ENCODE measurements around the gene PTBP1. TPM values are rescaled to one million over a fixed set of nuclear protein-coding genes. Genes with fewer than 3 reads are reported as not detected.

The PTBP1 gene
- total RNA-seq, 1 experiment from 2014 or later, result 712 TPM

DNA sequence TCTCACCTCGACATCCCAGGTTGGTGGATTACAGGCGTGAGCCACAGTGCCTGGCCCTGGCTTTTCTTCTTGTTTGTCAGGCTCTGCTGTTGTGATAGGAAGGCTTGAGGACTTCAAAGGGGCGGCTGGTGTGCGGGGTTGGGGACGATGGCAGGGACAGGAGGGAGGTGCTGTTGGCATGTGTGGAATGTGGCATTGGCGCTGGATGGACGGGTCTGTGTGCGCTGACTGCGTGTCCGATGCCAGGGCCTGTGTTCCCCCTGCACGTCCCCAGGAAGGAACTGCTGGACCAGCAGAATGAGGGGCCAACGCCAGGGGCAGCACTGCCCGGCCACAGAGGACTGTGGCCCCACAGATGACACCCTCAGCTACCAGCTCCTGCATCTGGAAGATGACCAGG is 12.7 kb upstream of the PTBP1 start:
- H2BK12ac ChIP-seq (ENCODE audit: insufficient read length, low read depth, low read length), result no peak overlapping the region
- peak overlapping the region; percentile 38 for H4K91ac ChIP-seq (ENCODE audit: insufficient read length, low read depth, low read length)
- peaks cover 0 to 7% (median 4%) of the 10 kb centered on the region in 3 experiments; a peak in 3 of 7 replicates for H3K36me3 Mint-ChIP-seq (ENCODE audit: insufficient read depth in 1 of 3, low read depth in 3 of 3)
- H3K9me3 Mint-ChIP-seq, result no peaks in the 10 kb centered on the region
- H3K56ac ChIP-seq (ENCODE audit: insufficient read length, low read depth, low read length), result no peak overlapping the region
- DNase-seq, result no peak
- H2AK5ac ChIP-seq (ENCODE audit: insufficient read length, low read length), result peak overlapping the region; percentile 25
- H2BK5ac ChIP-seq (ENCODE audit: insufficient read length, low read length), result no peak overlapping the region
- H3K4me1 ChIP-seq (ENCODE audit: insufficient read depth, low read length), result no peaks in the 10 kb centered on the region; the same call in 1 of the 2 replicates
- H2BK20ac ChIP-seq (ENCODE audit: low read depth, low read length, poor library complexity, severe bottlenecking), result no peak overlapping the region
- H2BK120ac ChIP-seq (ENCODE audit: low read depth, low read length, poor library complexity, severe bottlenecking), result no peak overlapping the region
- no peak overlapping the region for H3K4ac ChIP-seq (ENCODE audit: low read depth, low read length)
- no peak overlapping the region for H3K4me2 ChIP-seq (ENCODE audit: insufficient read depth, insufficient read length, low read length)
- H3K27ac ChIP-seq (ENCODE audit: insufficient read length, low read depth, low read length), result no peak overlapping the region
- H3K27me3 Mint-ChIP-seq (ENCODE audit: low read depth), result no peaks in the 10 kb centered on the region
- H2AFZ ChIP-seq (ENCODE audit: low read length), result no peak overlapping the region
- H3K18ac ChIP-seq (ENCODE audit: insufficient read length, low read depth, low read length), result no peak overlapping the region
- no peaks in the 10 kb centered on the region for H4K20me1 ChIP-seq (ENCODE audit: control insufficient read depth, insufficient read depth, insufficient read length)
- H3K9ac ChIP-seq (ENCODE audit: extremely low read depth, insufficient read length, low read length), result no peak overlapping the region
- peaks cover 16% of the 10 kb centered on the region for H3K23me2 ChIP-seq (ENCODE audit: insufficient read length, low read depth, low read length, poor library complexity, severe bottlenecking)
- no peak overlapping the region for H3T11ph ChIP-seq (ENCODE audit: low read length)
- 0 out of 5 replicates have a peak overlapping the region, but pooled peaks of 1 of the 2 experiments have one; percentile 12 for H3K4me3 Mint-ChIP-seq
- H3K27me3 ChIP-seq (ENCODE audit: insufficient read depth, low read length), result no peaks in the 10 kb centered on the region
- H3K14ac ChIP-seq (ENCODE audit: insufficient read depth, low read length), result no peak overlapping the region; the same call in 1 of the 2 replicates
- H3K27ac Mint-ChIP-seq, result peak overlapping the region in 2 of 3 experiments; percentile 21 to 67; a peak in 2 of 7 replicates
- H2BK15ac ChIP-seq (ENCODE audit: low read depth, low read length), result 0 out of 2 replicates have a peak overlapping the region, but pooled peaks have one; percentile 29
- H3K79me2 ChIP-seq (ENCODE audit: insufficient read depth, low read length), result no peaks in the 10 kb centered on the region
- TF ChIP-seq, protein P1, sequence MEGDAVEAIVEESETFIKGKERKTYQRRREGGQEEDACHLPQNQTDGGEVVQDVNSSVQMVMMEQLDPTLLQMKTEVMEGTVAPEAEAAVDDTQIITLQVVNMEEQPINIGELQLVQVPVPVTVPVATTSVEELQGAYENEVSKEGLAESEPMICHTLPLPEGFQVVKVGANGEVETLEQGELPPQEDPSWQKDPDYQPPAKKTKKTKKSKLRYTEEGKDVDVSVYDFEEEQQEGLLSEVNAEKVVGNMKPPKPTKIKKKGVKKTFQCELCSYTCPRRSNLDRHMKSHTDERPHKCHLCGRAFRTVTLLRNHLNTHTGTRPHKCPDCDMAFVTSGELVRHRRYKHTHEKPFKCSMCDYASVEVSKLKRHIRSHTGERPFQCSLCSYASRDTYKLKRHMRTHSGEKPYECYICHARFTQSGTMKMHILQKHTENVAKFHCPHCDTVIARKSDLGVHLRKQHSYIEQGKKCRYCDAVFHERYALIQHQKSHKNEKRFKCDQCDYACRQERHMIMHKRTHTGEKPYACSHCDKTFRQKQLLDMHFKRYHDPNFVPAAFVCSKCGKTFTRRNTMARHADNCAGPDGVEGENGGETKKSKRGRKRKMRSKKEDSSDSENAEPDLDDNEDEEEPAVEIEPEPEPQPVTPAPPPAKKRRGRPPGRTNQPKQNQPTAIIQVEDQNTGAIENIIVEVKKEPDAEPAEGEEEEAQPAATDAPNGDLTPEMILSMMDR (conservative IDR thresholded peaks at IDR 0.05), result no peak
- H4K8ac ChIP-seq (replicated peaks; ENCODE audit: insufficient read length, low read depth, low read length), result no peak overlapping the region
- no CpG with 5 or more reads among the region's 13 CpGs for WGBS (ENCODE audit: extremely low coverage, insufficient read length, low lambda C conversion rate)
- H3K9me3 ChIP-seq (ENCODE audit: control insufficient read depth, low read depth, low read length), result no peaks in the 10 kb centered on the region
- no peak overlapping the region for H4K5ac ChIP-seq (ENCODE audit: insufficient read length, low read depth, low read length)
- peaks cover 29 to 38% of the 10 kb centered on the region in 2 experiments for H3K4me1 Mint-ChIP-seq
- no peaks in the 10 kb centered on the region for H3K79me1 ChIP-seq (ENCODE audit: insufficient read depth, low read depth, low read length, poor library complexity, severe bottlenecking)
- no peak overlapping the region for H3K23ac ChIP-seq (ENCODE audit: insufficient read length, low read depth, low read length)

Measured in H9 (cell line).